UCSD-AML1 (cell line): ENCODE data around the gene L3HYPDH.
"Not testable (repeated sequence)": the region's sequence is repeated elsewhere in the genome, so short reads cannot be mapped to it uniquely, and the experiment has no call there.

Source experiments
- DNase-seq: peaks from one replicate; lab custom pipeline; 2025; ENCODE audit not compliant: unreplicated experiment; lab: John Stamatoyannopoulos, UW

L3HYPDH gene

GRCh38 chr14:59480166-59480565 lies 4.0 kb downstream of the L3HYPDH start:
- no peak for DNase-seq

GRCh38 chr14:59478540-59478939 lies 5.7 kb downstream of the L3HYPDH start:
- DNase-seq = no peak

GRCh38 chr14:59475709-59476108 lies 8.5 kb downstream of the L3HYPDH start:
- no peak for DNase-seq

GRCh38 chr14:59474172-59474571 lies 10.0 kb downstream of the L3HYPDH start:
- no peak for DNase-seq

GRCh38 chr14:59465316-59466135 lies 18.7 kb downstream of the L3HYPDH start, which contains the start of gene GPR135:
Gene GPR135, minus strand, starts transcription at chr14:59465380. Its CDS starts 154 bp downstream, at chr14:59465226.
- DNase-seq = no peak

GRCh38 chr14:59464486-59465315 lies 19.5 kb downstream of the L3HYPDH start:
- DNase-seq = no peak

GRCh38 chr14:59463787-59464485 lies 20.3 kb downstream of the L3HYPDH start:
- no peak for DNase-seq

- DNase-seq = no peak
Measured at GRCh38 chr14:59461891-59462290, 22.3 kb downstream of the L3HYPDH start.

- no peak for DNase-seq
Measured at GRCh38 chr14:59460378-59460777, 23.8 kb downstream of the L3HYPDH start.

- no peak for DNase-seq
Measured at GRCh38 chr14:59458486-59458885, 25.7 kb downstream of the L3HYPDH start.

GRCh38 chr14:59455411-59455810 lies 28.8 kb downstream of the L3HYPDH start:
- no peak for DNase-seq

- no peak for DNase-seq
Measured at GRCh38 chr14:59454139-59454538, 30.1 kb downstream of the L3HYPDH start.

- DNase-seq = no peak
Measured at GRCh38 chr14:59451849-59452248, 32.4 kb downstream of the L3HYPDH start.

GRCh38 chr14:59450716-59451115 lies 33.5 kb downstream of the L3HYPDH start:
- no peak for DNase-seq

- not testable (repeated sequence) for DNase-seq
Measured at GRCh38 chr14:59448673-59449072, 35.5 kb downstream of the L3HYPDH start.

- DNase-seq = no peak
Measured at GRCh38 chr14:59439256-59439965, 44.8 kb downstream of the L3HYPDH start.

- DNase-seq = no peak
Measured at GRCh38 chr14:59438195-59438647, 46.0 kb downstream of the L3HYPDH start.

- no peak for DNase-seq
Measured at GRCh38 chr14:59435987-59436386, 48.2 kb downstream of the L3HYPDH start.

- no peak for DNase-seq
Measured at GRCh38 chr14:59435101-59435500, 49.1 kb downstream of the L3HYPDH start.

- DNase-seq = no peak
Measured at GRCh38 chr14:59429790-59430189, 54.4 kb downstream of the L3HYPDH start.

GRCh38 chr14:59428581-59429012 lies 55.6 kb downstream of the L3HYPDH start:
- no peak for DNase-seq
